Activated naive CD8-positive, alpha-beta T cell (primary cell): ENCODE data around the gene USP32.
"Not testable (repeated sequence)": the region's sequence is repeated elsewhere in the genome, so short reads cannot be mapped to it uniquely, and the experiment has no call there.

ENCODE experiments used
- H3K27ac Mint-ChIP-seq: one replicate; pipeline ENCODE4 v1.8.0; 2021; ENCODE audit warnings: mixed read lengths
- H3K27me3 Mint-ChIP-seq: one replicate; pipeline ENCODE4 v1.8.0; 2021; ENCODE audit warnings: mixed read lengths
- H3K36me3 Mint-ChIP-seq: one replicate; pipeline ENCODE4 v1.8.0; 2021; ENCODE audit warnings: mixed read lengths
- H3K4me1 Mint-ChIP-seq: one replicate; pipeline ENCODE4 v1.8.0; 2021; ENCODE audit warnings: low read depth, mixed read lengths
- H3K4me3 Mint-ChIP-seq: one replicate; pipeline ENCODE4 v1.8.0; 2021; ENCODE audit warnings: mild to moderate bottlenecking, mixed read lengths
- H3K9me3 Mint-ChIP-seq: one replicate; pipeline ENCODE4 v1.8.0; 2021; ENCODE audit warnings: low read depth, mixed read lengths

Gene USP32

GRCh38 chr17:60190032-60190431 lies 201.9 kb downstream of the USP32 start:
- not testable (repeated sequence) for H3K27ac Mint-ChIP-seq, H3K27me3 Mint-ChIP-seq, H3K4me1 Mint-ChIP-seq, H3K4me3 Mint-ChIP-seq, H3K9me3 Mint-ChIP-seq
- peaks cover 15% of the 10 kb centered on the region for H3K36me3 Mint-ChIP-seq

GRCh38 chr17:60188759-60189158 lies 203.2 kb downstream of the USP32 start:
- no peaks in the 10 kb centered on the region for H3K9me3 Mint-ChIP-seq
- no peak overlapping the region for H3K4me3 Mint-ChIP-seq
- no peaks in the 10 kb centered on the region for H3K27me3 Mint-ChIP-seq
- H3K4me1 Mint-ChIP-seq, result no peaks in the 10 kb centered on the region
- H3K36me3 Mint-ChIP-seq, result peaks cover 15% of the 10 kb centered on the region
- H3K27ac Mint-ChIP-seq, result no peak overlapping the region

DNA sequence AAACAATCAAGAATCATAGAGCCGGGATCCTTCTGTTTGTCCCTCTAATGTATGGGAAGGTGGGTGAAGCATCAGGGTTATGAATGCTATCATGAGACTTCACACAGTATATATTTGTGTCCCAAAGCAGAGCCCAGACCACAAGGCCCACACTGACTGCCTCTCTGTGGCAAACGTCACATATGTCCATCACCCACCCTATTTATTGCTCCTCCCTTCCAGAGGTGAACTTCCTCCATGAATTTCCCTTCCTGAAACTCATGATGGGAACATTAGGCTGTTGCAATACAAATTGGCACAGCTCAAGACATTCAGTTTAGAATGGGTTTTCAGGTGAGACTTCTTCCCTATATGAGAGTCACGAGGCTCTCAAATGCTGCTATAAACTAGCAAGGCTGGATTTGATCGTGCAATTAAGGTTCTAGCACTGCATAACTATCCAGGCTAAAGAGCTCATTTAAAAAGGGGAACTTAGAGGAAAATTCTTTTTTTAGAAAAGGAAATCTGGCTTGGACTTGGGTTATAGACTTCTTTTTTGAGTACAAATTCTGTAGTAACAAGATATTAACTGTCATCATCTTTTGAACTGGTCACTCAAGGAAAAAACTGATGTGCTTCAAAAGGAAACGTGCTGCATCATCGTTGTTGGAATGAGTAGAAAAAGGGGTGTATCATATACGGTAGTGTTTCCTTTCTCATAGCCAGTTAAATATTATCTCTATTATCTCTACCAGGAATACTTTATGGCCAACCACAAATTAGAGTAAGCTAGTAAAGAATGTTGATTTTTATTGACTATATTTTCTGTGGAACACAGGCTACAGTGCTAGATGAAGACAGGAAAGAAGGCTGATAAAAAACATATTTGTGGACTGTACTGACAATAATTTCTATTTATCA lies 204.8 kb downstream of the USP32 start:
- H3K4me1 Mint-ChIP-seq, H3K4me3 Mint-ChIP-seq, H3K27me3 Mint-ChIP-seq, H3K27ac Mint-ChIP-seq, H3K36me3 Mint-ChIP-seq, H3K9me3 Mint-ChIP-seq: not testable (repeated sequence)

GRCh38 chr17:60186372-60186771 lies 205.6 kb downstream of the USP32 start:
- H3K27me3 Mint-ChIP-seq, H3K4me3 Mint-ChIP-seq, H3K4me1 Mint-ChIP-seq, H3K36me3 Mint-ChIP-seq, H3K9me3 Mint-ChIP-seq: not testable (repeated sequence)
- peak overlapping the region; percentile 73 for H3K27ac Mint-ChIP-seq

GRCh38 chr17:60180380-60180779 lies 211.6 kb downstream of the USP32 start:
- not testable (repeated sequence) for H3K4me3 Mint-ChIP-seq, H3K27me3 Mint-ChIP-seq, H3K27ac Mint-ChIP-seq, H3K36me3 Mint-ChIP-seq, H3K9me3 Mint-ChIP-seq, H3K4me1 Mint-ChIP-seq

GRCh38 chr17:60178180-60178579 lies 213.8 kb downstream of the USP32 start:
- H3K4me1 Mint-ChIP-seq, H3K4me3 Mint-ChIP-seq, H3K27ac Mint-ChIP-seq, H3K36me3 Mint-ChIP-seq, H3K9me3 Mint-ChIP-seq, H3K27me3 Mint-ChIP-seq: not testable (repeated sequence)

GRCh38 chr17:60176763-60177162 lies 215.2 kb downstream of the USP32 start:
- not testable (repeated sequence) for H3K4me1 Mint-ChIP-seq, H3K27ac Mint-ChIP-seq, H3K9me3 Mint-ChIP-seq

GRCh38 chr17:60174767-60175166 lies 217.2 kb downstream of the USP32 start:
- not testable (repeated sequence) for H3K4me3 Mint-ChIP-seq, H3K9me3 Mint-ChIP-seq, H3K27ac Mint-ChIP-seq, H3K27me3 Mint-ChIP-seq, H3K36me3 Mint-ChIP-seq
- peaks cover 10% of the 10 kb centered on the region for H3K4me1 Mint-ChIP-seq

More at GRCh38 chr17:60176763-60177162, 215.2 kb downstream of the USP32 start:
- H3K4me3 Mint-ChIP-seq, H3K36me3 Mint-ChIP-seq, H3K27me3 Mint-ChIP-seq: not testable (repeated sequence)

GRCh38 chr17:60174035-60174434 lies 217.9 kb downstream of the USP32 start:
- Mint-ChIP-seq H3K4me3 (no peak overlapping the region), H3K36me3 (no peaks in the 10 kb centered on the region), H3K9me3 (no peaks in the 10 kb centered on the region), H3K27me3 (no peaks in the 10 kb centered on the region), H3K4me1 (peaks cover 12% of the 10 kb centered on the region), H3K27ac (no peak overlapping the region)

DNA sequence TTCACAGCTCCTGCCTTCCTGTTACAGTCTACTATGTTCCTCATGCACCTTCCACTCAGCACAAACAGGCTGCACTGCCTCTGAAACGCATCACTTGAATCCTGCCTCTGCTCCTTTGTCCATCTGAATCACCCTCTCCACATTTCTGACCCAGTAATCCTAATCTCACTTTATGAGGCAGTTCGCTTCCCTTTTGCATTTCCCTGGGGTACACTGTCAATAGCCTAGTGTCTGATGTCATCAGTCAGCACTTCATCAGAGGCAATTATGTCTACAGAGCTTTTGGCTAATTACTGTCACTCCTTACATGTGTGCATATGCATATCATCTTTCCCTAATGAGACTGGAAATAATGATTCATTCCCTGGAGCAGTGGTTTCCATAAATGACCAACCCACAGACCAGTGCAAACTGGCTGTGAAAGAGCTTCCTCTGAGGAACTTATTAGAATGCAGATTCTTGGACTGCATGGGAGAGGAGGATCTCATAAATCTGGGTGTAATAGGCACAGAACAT lies 218.6 kb downstream of the USP32 start:
- Mint-ChIP-seq H3K36me3 (no peaks in the 10 kb centered on the region), H3K4me1 (peaks cover 12% of the 10 kb centered on the region), H3K27me3 (no peaks in the 10 kb centered on the region), H3K9me3 (no peaks in the 10 kb centered on the region), H3K4me3 (no peak overlapping the region), H3K27ac (no peak overlapping the region)

GRCh38 chr17:60171753-60172079 lies 220.2 kb downstream of the USP32 start:
- no peaks in the 10 kb centered on the region for H3K36me3 Mint-ChIP-seq
- no peaks in the 10 kb centered on the region for H3K27me3 Mint-ChIP-seq
- H3K4me1 Mint-ChIP-seq, result peaks cover 14% of the 10 kb centered on the region
- no peak overlapping the region for H3K4me3 Mint-ChIP-seq
- no peak overlapping the region for H3K27ac Mint-ChIP-seq
- H3K9me3 Mint-ChIP-seq, result no peaks in the 10 kb centered on the region

- Mint-ChIP-seq H3K27me3 (no peaks in the 10 kb centered on the region), H3K4me3 (no peak overlapping the region), H3K4me1 (peaks cover 16% of the 10 kb centered on the region), H3K9me3 (no peaks in the 10 kb centered on the region), H3K27ac (no peak overlapping the region), H3K36me3 (no peaks in the 10 kb centered on the region)
These were observed 220.8 kb downstream of the USP32 start for GRCh38 chr17:60170835-60171752.

GRCh38 chr17:60169921-60170817 lies 221.8 kb downstream of the USP32 start:
- Mint-ChIP-seq H3K27me3 (no peaks in the 10 kb centered on the region), H3K9me3 (no peaks in the 10 kb centered on the region), H3K36me3 (no peaks in the 10 kb centered on the region), H3K4me3 (no peak overlapping the region), H3K4me1 (peaks cover 19% of the 10 kb centered on the region), H3K27ac (peak overlapping the region; percentile 34)

DNA sequence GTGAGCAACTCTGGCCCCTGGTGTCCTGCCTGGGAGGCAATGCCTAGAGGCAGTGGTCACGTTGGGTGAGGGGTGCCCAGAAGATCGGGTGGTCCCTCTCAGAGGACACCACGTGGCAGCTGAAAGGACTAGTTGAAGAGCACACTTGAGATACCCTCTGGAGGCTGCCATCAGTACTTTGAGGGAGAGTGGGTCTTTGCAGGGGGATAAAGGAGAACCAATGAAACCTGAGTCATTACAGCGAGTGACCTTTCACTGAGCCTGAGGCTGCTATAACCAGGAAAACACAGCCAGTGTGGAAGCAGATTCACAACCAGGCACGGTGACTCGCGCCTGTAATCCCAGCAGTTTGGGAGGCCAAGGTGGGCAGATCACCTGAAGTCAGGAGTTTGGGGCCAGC lies 223.3 kb downstream of the USP32 start:
- peaks cover 19% of the 10 kb centered on the region for H3K4me1 Mint-ChIP-seq
- no peaks in the 10 kb centered on the region for H3K36me3 Mint-ChIP-seq
- no peak overlapping the region for H3K4me3 Mint-ChIP-seq
- H3K27me3 Mint-ChIP-seq, result no peaks in the 10 kb centered on the region
- no peak overlapping the region for H3K27ac Mint-ChIP-seq
- H3K9me3 Mint-ChIP-seq, result no peaks in the 10 kb centered on the region
